Adrenal gland (tissue), 12 donors: ENCODE results near the gene SEC14L5. TPM values are rescaled to one million over a fixed set of nuclear protein-coding genes. Genes with fewer than 3 reads are reported as not detected.
A peak's percentile ranks its signal among the peaks of the same experiment; 100 is the strongest.

Source experiments
- DNase-seq, 7 donors: peaks; one replicate each; pipeline ENCODE4 v3.0.0-alpha.2; 2019 to 2020
- H3K27ac ChIP-seq, 5 donors: fragments of 200-600 bp; sonication (generic) in 4 of 5; 1 replicate in 3 of 5; 2 replicates in 2 of 5; pipeline versions ENCODE4 v1.5.1 to v1.8.0; 2016 to 2020; ENCODE audit warnings: mild to moderate bottlenecking in 1 of 5
- H3K27me3 ChIP-seq: fragments of 200-600 bp; 2 replicates; pipeline ENCODE4 v1.8.0; 2021
- H3K36me3 ChIP-seq, 2 donors: fragments of 200-600 bp; replicated peaks in 1 of 2; 1 replicate in 1 of 2; 2 replicates in 1 of 2; pipeline versions ENCODE4 v1.5.1 to v1.8.0; 2018 to 2022
- H3K4me1 ChIP-seq, 2 donors: fragments of 200-600 bp; replicated peaks in 1 of 2; 1 replicate in 1 of 2; 2 replicates in 1 of 2; pipeline versions ENCODE4 v1.5.1 to v1.8.0; 2018 to 2021
- H3K4me3 ChIP-seq, 4 donors: fragments of 200-600 bp; sonication (generic) in 3 of 4; one replicate each; pipeline ENCODE4 v1.5.1; 2016 to 2018
- H3K9me3 ChIP-seq, 3 donors: fragments of 200-600 bp; sonication (generic) in 1 of 3; replicated peaks in 1 of 3; 1 replicate in 2 of 3; 2 replicates in 1 of 3; pipeline versions ENCODE4 v1.5.1 to v1.8.0; 2016 to 2021
- POLR2A ChIP-seq, 2 donors: fragments of 450-650 bp; IDR thresholded peaks; one replicate each; pipeline ENCODE4 v1.6.1; 2017; ENCODE audit warnings: antibody characterized with exemption in 2 of 2, mild to moderate bottlenecking in 2 of 2, moderate library complexity in 1 of 2
- WGBS, 4 donors: extraction: QIAGEN DNeasy Blood & Tissue Kit in 2 of 4; methylation state at CpG; one replicate each; pipeline versions ENCODE4 v1.1.5 to v1.1.7; 2013 to 2017; 5-methylcytosine and 5-hydroxymethylcytosine counted together
- intact Hi-C, 2 donors: fragments of 100-400 bp; cut with DNase I; formaldehyde crosslinking; loops; one replicate each; pipeline versions ENCODE4 v1.14.1 to v1.15.0; 2022 to 2023
- polyA plus RNA-seq, 3 donors: library from polyadenylated mRNA; stranded (reverse); fragments of 200-250 nt in 2 of 3; fragments of 350-450 nt in 1 of 3; fragmentation: Illumina TruSeq in 1 of 3; extraction: RNeasy Lipid Tissue Mini Kit (QIAGEN cat#74804) in 1 of 3; gene quantifications; one replicate each; pipeline ENCODE4 v1.2.3, GENCODE V29; 2013 to 2014
- total RNA-seq, 9 donors: library from RNA; depleted of rRNA in 4 of 9; stranded (reverse); fragments of >200 nt in 4 of 9; fragments of 120-200 nt in 1 of 9; fragmentation: NEBNext Ultra II Directional in 1 of 9; extraction: Animal tissue kit (Norgen Biotek cat#: 25700) in 1 of 9; gene quantifications; one replicate each; pipeline versions ENCODE4 v1.1.0 to v1.2.4, GENCODE V29; 2013 to 2023
- TF ChIP-seq, protein P1 (sequence below), 6 experiments: fragments of 450-650 bp in 4 of 6; fragments of 200-600 bp in 2 of 6; sonication (generic) in 1 of 6; IDR thresholded peaks; 1 replicate in 5 of 6; 2 replicates in 1 of 6; pipeline versions ENCODE4 v1.5.1 to v1.8.0; 2016 to 2021; ENCODE audit warnings: antibody characterized with exemption in 6 of 6, mild to moderate bottlenecking in 2 of 6, moderate library complexity in 1 of 6
- donor health status: healthy with polysubstance abuse.
- donor health status: Bipolar disorder and iron deficiency.
- donor health status: DM: yes; HTN: yes; CAD: no.
- donor health status: DM: no; HTN: no; CAD: no.
- donor health status: DM: no; HTN: no; CAD: no.
- donor health status: DM: yes; HTN: yes; CAD: no.

The SEC14L5 gene
- total and polyA plus RNA-seq, 12 donors: 0.12 to 1.8 (median 0.69) TPM

DNA sequence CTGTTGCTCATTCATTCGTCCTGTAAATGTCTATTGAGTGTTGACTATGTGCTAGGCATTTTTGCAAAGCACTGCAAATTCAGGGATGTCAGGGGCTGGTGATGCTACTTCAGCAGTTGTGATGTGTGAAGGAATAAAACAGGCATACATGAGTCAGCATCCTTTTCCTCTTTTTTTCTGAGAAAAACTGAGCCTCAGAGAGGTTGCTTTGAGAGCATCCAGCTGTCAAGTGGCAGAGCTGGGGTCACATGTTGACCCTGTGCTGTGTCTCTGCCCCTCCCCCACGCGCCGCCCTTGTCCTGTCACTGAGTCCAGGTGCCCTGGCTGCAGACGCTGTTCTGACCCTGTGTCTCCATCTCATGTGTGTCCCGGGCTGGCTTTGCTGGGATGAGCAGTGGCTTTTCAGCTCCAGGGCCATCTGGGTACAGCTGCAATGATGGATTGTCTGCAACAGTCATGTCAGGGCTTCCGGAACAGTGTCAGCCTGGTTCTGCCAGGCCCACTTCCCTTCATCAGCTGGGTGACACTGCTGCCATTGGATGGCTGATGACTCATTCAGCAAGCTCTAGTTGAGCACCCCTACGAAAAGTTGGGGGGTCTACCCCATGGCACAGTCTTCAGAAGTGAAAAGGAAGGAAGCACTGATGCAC is 14.9 kb downstream of the SEC14L5 start:
- DNase-seq: peak in 6 of 7 donors; percentile 44 to 88 (median 66)
- 14 to 34% (median 28%) methylated on average over 2 to 8 of the region's 8 CpGs for WGBS, 4 donors

DNA sequence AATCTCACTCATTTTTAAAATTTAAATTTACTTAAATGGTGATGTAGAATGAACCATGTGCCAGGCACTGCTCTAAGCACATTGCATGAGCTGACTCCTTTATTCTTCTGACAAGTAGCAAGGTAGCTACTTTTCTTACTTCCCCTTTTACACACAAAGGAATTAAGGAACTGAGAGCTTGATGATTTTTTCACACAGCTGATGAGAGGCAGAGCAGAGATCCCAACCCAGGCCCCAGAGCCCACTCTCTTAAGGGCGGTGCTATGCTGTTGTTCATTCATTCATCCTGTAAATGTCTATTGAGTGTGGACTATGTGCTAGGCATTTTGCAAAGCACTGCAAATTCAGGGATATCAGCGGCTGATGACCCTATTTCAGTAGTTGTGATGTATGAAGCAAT is 17.9 kb downstream of the SEC14L5 start:
- TF ChIP-seq, protein P1, sequence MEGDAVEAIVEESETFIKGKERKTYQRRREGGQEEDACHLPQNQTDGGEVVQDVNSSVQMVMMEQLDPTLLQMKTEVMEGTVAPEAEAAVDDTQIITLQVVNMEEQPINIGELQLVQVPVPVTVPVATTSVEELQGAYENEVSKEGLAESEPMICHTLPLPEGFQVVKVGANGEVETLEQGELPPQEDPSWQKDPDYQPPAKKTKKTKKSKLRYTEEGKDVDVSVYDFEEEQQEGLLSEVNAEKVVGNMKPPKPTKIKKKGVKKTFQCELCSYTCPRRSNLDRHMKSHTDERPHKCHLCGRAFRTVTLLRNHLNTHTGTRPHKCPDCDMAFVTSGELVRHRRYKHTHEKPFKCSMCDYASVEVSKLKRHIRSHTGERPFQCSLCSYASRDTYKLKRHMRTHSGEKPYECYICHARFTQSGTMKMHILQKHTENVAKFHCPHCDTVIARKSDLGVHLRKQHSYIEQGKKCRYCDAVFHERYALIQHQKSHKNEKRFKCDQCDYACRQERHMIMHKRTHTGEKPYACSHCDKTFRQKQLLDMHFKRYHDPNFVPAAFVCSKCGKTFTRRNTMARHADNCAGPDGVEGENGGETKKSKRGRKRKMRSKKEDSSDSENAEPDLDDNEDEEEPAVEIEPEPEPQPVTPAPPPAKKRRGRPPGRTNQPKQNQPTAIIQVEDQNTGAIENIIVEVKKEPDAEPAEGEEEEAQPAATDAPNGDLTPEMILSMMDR (IDR thresholded peaks at IDR 0.05): no peak
- TF ChIP-seq POLR2A (IDR thresholded peaks at IDR 0.05): no peak
- DNase-seq: no peak
- Histone ChIP-seq H3K4me1 (peaks cover 8 to 16% of the 10 kb centered on the region in 2 donors), H3K4me3 (no peak overlapping the region), H3K27ac (no peak overlapping the region), H3K36me3 (no peaks in the 10 kb centered on the region), H3K27me3 (no peaks in the 10 kb centered on the region), H3K9me3 (no peaks in the 10 kb centered on the region)
- 82 to 97% (median 91%) methylated on average over 2 of the region's 2 CpGs for WGBS, 4 donors
- intact Hi-C loops: no loop called here

More for the DNA sequence above, 14.9 kb downstream of the SEC14L5 start:
- H3K4me1 ChIP-seq: peaks cover 8 to 16% of the 10 kb centered on the region in 2 donors
- intact Hi-C loops: no loop called here
- no peaks in the 10 kb centered on the region for H3K27me3 ChIP-seq
- H3K27ac ChIP-seq: peak overlapping the region in 2 of 5 donors; percentile 17 to 50
- H3K4me3 ChIP-seq: no peak overlapping the region
- TF ChIP-seq, protein P1 (IDR thresholded peaks at IDR 0.05): no peak
- no peak for TF ChIP-seq POLR2A (IDR thresholded peaks at IDR 0.05)
- no peaks in the 10 kb centered on the region for H3K9me3 ChIP-seq
- H3K36me3 ChIP-seq: no peaks in the 10 kb centered on the region

DNA sequence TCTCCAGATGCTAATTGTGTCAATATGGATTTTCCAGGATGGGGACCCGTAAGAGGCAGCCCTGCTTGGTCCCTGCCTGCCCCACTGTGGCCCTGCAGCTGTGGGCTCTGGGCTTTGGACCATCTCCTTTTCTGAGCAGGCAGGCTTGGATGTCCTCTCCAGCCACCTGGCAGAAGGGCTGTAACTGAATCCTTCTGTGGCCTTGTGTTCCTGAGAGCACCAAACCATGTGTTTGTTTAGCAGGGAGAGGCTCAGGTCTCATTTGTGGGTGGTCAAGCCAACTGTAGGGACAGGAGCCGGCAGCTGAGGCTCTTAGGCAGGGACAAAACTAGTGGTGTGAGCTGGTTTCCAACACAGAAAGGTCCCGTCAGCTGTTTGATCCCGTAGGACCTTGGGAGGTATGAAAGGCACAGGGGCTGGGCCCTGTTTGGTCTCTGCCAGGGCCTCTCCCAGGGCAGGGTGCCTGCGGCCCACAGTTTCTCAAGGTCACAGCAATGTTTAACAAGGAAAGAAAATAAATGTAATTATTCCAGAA is 18.5 kb downstream of the SEC14L5 start:
- DNase-seq: peak in 6 of 7 donors; percentile 39 to 67 (median 58)
- no peak overlapping the region for H3K27ac ChIP-seq
- intact Hi-C loops: no loop called here
- TF ChIP-seq, protein P1 (IDR thresholded peaks at IDR 0.05): no peak
- peak in 1 of 2 donors; percentile 18 for TF ChIP-seq POLR2A (IDR thresholded peaks at IDR 0.05)
- no peaks in the 10 kb centered on the region for H3K9me3 ChIP-seq
- no peaks in the 10 kb centered on the region for H3K27me3 ChIP-seq
- no peaks in the 10 kb centered on the region for H3K36me3 ChIP-seq
- peaks cover 10 to 16% of the 10 kb centered on the region in 2 donors for H3K4me1 ChIP-seq
- no peak overlapping the region for H3K4me3 ChIP-seq
- 51 to 61% (median 57%) methylated on average over 4 to 5 of the region's 5 CpGs for WGBS, 4 donors

DNA sequence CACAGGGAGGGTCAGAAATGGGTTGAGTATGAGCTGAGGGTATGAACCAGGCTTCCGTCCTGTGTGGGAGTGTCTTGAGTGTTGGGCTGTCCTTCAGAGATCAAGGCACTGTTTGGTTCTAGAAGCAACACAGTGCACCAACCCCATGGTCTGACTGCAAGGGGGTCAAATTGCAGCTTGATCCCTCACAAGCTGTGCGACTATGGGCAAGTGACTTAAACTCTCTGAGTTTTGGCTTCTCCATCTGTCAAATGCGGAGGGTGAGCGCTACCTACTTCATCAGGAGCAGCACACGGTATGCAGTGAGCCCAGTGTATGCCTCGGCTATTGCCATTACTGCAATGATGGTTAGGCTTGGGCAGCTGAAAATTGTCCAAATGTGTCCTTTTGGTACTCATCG is 21.0 kb downstream of the SEC14L5 start:
- TF ChIP-seq, protein P1 (IDR thresholded peaks at IDR 0.05): no peak
- TF ChIP-seq POLR2A (IDR thresholded peaks at IDR 0.05): no peak
- DNase-seq: no peak
- H3K36me3 ChIP-seq: no peaks in the 10 kb centered on the region
- 86 to 89% (median 88%) methylated on average over 7 of the region's 7 CpGs for WGBS, 4 donors
- peaks cover 18 to 20% of the 10 kb centered on the region in 2 donors for H3K4me1 ChIP-seq
- no peaks in the 10 kb centered on the region for H3K27me3 ChIP-seq
- H3K27ac ChIP-seq: no peak overlapping the region
- H3K9me3 ChIP-seq: no peaks in the 10 kb centered on the region
- intact Hi-C loops: no loop called here
- no peak overlapping the region for H3K4me3 ChIP-seq
